ENCODE data around the gene AMN1. TPM values are rescaled to one million over a fixed set of nuclear protein-coding genes. Genes with fewer than 3 reads are reported as not detected.

Gene AMN1
- total and polyA plus RNA-seq, 3 donors from 2014 or later: 44.9 to 127 (median 51.1) TPM

- no peak overlapping the region for H3K27ac ChIP-seq
- no peaks in the 10 kb centered on the region for H3K36me3 ChIP-seq (ENCODE audit: low read depth, missing control alignments)
- H3K4me3 ChIP-seq: no peak overlapping the region
- 87 to 96% methylated on average over 4 of the region's 4 CpGs for WGBS, 2 donors
- intact Hi-C loops (cut with DNase I; ENCODE audit: low total_unique reads): no loop called here
- H3K27me3 ChIP-seq: no peaks in the 10 kb centered on the region
- H3K9me3 ChIP-seq: no peaks in the 10 kb centered on the region
- TF ChIP-seq POLR2A (IDR thresholded peaks at IDR 0.05): no peak
- TF ChIP-seq, protein P1, sequence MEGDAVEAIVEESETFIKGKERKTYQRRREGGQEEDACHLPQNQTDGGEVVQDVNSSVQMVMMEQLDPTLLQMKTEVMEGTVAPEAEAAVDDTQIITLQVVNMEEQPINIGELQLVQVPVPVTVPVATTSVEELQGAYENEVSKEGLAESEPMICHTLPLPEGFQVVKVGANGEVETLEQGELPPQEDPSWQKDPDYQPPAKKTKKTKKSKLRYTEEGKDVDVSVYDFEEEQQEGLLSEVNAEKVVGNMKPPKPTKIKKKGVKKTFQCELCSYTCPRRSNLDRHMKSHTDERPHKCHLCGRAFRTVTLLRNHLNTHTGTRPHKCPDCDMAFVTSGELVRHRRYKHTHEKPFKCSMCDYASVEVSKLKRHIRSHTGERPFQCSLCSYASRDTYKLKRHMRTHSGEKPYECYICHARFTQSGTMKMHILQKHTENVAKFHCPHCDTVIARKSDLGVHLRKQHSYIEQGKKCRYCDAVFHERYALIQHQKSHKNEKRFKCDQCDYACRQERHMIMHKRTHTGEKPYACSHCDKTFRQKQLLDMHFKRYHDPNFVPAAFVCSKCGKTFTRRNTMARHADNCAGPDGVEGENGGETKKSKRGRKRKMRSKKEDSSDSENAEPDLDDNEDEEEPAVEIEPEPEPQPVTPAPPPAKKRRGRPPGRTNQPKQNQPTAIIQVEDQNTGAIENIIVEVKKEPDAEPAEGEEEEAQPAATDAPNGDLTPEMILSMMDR (IDR thresholded peaks at IDR 0.05): no peak
- no peak for DNase-seq
- H3K4me1 ChIP-seq: no peaks in the 10 kb centered on the region
Observed at GRCh38 chr12:31622038-31622437, 106.8 kb downstream of the AMN1 start.

Small RNAs within 50 kb of the gene (small RNA-seq; reads per million reads assigned to genes)
- gene AC023157.2: 0 reads per million in 2 donors

Other genes starting within 250 kb of the AMN1 start
- 10 to 100 TPM; 60.4 to 62.3 TPM for gene DENND5B, start 137.9 kb downstream of the AMN1 start, total RNA-seq
- gene DENND5B, start 137.9 kb downstream of the AMN1 start, polyA plus RNA-seq (ENCODE audit: insufficient read depth, low read depth, low replicate concordance): 34.7 TPM
- 1 to 10 TPM; 7.3 to 9.8 TPM for gene ETFBKMT, start 69.3 kb downstream of the AMN1 start, total RNA-seq
- gene ETFBKMT, start 69.3 kb downstream of the AMN1 start, polyA plus RNA-seq (ENCODE audit: insufficient read depth, low read depth, low replicate concordance): 6.6 TPM
- 100 to 1,000 TPM in 1 of 2 donors, 10 to 100 TPM in 1; 96.1 to 101 TPM for gene RESF1, start 230.4 kb upstream of the AMN1 start, total RNA-seq
- gene RESF1, start 230.4 kb upstream of the AMN1 start, polyA plus RNA-seq (ENCODE audit: insufficient read depth, low read depth, low replicate concordance): 13.7 TPM

Data from testis (tissue), 3 donors.